Dendritic cell treated with granulocyte-macrophage colony-stimulating factor and Interleukin-4, amounts not matched to agents 40 ng/mL and 50 ng/mL, for 4 days (primary cell): Measurements from ENCODE around the gene ARL16.
A peak's percentile ranks its signal among the peaks of the same experiment; 100 is the strongest.
"Not testable (repeated sequence)": the region's sequence is repeated elsewhere in the genome, so short reads cannot be mapped to it uniquely, and the experiment has no call there.

Experiments
- H3K27ac Mint-ChIP-seq: one replicate; pipeline ENCODE4 v1.8.0; 2022; ENCODE audit warnings: mild to moderate bottlenecking, mixed read lengths
- H3K27me3 Mint-ChIP-seq: one replicate; pipeline ENCODE4 v1.8.0; 2022; ENCODE audit warnings: mild to moderate bottlenecking, mixed read lengths
- H3K36me3 Mint-ChIP-seq: one replicate; pipeline ENCODE4 v1.8.0; 2022; ENCODE audit warnings: low read depth, mixed read lengths
- H3K4me1 Mint-ChIP-seq: one replicate; pipeline ENCODE4 v1.8.0; 2022; ENCODE audit warnings: low read depth, mixed read lengths
- H3K4me3 Mint-ChIP-seq: one replicate; pipeline ENCODE4 v1.8.0; 2022; ENCODE audit warnings: mild to moderate bottlenecking, moderate library complexity, mixed read lengths
- H3K9me3 Mint-ChIP-seq: one replicate; pipeline ENCODE4 v1.8.0; 2022; ENCODE audit warnings: mixed read lengths
- intact Hi-C: fragments of 100-400 bp; cut with micrococcal nuclease; formaldehyde crosslinking; loops from one replicate; pipeline ENCODE4 v1.15.0; 2022

ARL16 gene

DNA sequence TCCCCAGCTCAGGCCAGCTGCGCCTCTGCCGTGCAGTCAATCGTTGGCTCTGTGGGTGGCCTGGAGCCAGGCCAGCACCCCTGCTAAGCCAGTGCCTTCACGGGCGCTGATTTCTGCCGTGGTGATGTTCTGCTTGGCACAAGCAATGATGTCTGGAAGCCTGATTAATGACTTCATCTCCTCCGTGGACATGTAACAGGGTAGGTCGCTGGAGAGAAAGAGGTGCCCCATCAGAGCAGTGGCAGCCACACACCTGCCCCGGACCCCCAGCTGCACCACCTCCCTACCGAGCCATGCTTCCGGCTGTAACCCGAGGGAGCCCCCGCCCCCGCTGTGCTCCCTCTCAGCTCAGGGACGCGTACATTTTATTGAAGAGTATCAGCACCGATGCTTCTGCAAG, 1.9 kb downstream of the ARL16 start:
- Mint-ChIP-seq H3K4me1 (peaks cover 34% of the 10 kb centered on the region), H3K36me3 (peaks cover 61% of the 10 kb centered on the region), H3K27ac (no peak overlapping the region), H3K27me3 (no peaks in the 10 kb centered on the region), H3K4me3 (no peak overlapping the region), H3K9me3 (no peaks in the 10 kb centered on the region)
- intact Hi-C loops, result loop anchor here (1.0 kb wide), 1 partner anchor 21 kb away; no protein-coding TSS in a partner anchor

DNA sequence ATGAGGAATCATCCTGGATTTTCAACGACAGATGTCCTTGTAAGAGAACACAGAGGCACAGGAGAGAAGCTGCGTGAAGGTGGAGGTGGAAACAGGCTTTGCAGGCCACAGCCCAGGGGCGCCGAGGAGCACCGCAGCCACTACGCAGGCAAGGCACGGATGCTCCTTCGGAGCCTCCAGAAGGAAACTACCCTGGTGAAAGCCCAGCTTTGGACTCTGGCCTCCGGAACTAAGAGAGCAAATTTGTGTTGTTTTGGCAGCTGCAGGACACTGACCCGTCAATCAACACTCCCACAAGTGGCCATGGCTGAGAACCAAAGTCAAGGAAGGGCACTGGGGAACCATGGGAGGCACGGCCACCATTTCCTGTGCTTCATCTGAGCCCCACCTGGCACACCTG, 3.4 kb downstream of the ARL16 start:
- peaks cover 29% of the 10 kb centered on the region for H3K4me1 Mint-ChIP-seq
- no peak overlapping the region for H3K27ac Mint-ChIP-seq
- intact Hi-C loops, result no loop called here
- H3K4me3 Mint-ChIP-seq, result no peak overlapping the region
- H3K36me3 Mint-ChIP-seq, result peaks cover 50% of the 10 kb centered on the region
- H3K27me3 Mint-ChIP-seq, result no peaks in the 10 kb centered on the region
- H3K9me3 Mint-ChIP-seq, result no peaks in the 10 kb centered on the region

DNA sequence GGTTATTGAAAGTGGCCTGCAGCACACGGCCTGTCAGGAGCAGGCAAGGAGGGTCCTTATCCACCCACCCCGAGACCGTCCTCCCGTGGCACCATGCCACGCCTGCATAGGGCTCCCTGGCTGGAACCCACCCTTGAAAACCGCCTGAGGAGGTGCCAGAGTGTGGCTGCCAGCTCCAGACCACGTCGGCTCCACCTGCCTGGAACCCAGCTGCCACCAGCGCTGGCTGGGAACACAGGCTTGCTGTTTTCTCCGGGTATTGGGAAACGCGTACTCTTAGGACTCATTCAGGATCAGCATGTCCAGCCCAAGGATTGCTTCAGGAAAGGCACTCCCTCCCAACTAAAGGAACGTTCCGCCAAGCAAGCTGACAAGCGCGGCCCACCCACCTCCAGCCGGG, 6.7 kb downstream of the ARL16 start:
- Mint-ChIP-seq H3K4me3 (no peak overlapping the region), H3K27ac (no peak overlapping the region), H3K36me3 (peaks cover 68% of the 10 kb centered on the region), H3K4me1 (peaks cover 11% of the 10 kb centered on the region), H3K27me3 (no peaks in the 10 kb centered on the region), H3K9me3 (no peaks in the 10 kb centered on the region)
- intact Hi-C loops, result no loop called here

DNA sequence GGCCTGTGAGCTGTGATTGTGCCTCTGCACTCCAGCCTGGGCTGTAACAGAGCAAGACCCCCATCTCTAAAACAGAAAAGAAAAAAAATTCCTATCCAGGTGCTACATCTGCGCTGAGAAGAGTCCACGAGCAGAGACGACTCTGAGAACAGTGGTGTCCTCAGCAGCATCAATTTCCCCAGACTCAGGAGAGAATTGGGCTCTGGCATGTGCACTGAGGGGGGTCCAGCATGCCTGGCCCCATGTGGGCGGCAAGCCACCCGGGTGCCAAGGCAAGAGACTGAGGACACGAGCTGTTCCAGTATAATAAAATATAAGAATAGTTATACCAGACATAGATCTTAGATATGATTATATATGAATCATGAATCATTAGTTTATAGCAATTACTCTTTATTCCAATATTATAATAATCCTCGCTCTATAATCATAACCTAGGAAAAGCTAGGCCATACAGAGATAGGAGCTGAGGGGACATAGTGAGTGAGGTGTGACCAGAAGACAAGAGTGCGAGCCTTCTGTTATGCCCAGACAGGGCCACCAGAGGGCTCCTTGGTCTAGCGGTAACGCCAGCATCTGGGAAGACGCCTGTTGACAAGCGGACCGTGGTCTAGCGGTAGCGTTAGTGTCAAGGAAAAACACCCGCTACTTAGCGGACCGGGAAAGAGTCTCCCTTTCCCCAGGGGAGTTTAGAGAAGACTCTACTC, 7.9 kb downstream of the ARL16 start:
- intact Hi-C loops, H3K9me3 Mint-ChIP-seq, H3K4me3 Mint-ChIP-seq, H3K27me3 Mint-ChIP-seq, H3K27ac Mint-ChIP-seq: not testable (repeated sequence)
- peaks cover 68% of the 10 kb centered on the region for H3K36me3 Mint-ChIP-seq
- H3K4me1 Mint-ChIP-seq, result peaks cover 11% of the 10 kb centered on the region

DNA sequence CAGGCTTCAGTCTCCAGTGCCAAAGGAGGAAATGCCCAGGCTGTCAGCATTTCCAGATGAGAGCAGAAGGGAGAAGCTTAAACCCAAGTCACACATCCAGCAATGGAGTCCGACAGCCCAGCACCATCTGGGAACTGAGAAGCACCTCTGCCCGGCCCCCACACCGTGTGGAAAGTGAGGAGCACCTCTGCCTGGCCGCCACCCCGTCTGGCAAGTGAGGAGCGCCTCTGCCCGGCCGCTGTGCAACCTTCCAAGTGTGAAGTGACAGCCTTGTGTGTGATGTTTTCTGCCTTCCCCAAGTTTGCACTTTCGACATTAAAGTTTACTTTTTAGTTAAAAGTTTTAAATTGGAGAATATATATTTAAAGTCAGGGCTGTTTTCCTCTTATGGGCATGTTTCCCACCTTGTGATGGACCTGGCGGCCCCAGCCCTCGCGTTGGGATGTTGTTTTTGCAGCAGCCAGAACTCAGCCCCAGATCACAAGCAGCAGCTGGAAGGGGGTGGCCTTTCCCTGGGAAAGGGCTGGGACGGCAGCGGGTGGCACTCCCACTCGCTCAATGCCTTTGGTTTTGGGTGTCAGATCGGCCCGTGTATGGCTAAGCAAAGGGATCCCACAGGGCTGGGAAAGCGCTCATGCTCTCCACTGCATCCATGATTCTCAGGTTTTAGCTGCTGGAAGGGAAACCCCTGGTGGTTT, 9.9 kb downstream of the ARL16 start:
- no peaks in the 10 kb centered on the region for H3K9me3 Mint-ChIP-seq
- no peak overlapping the region for H3K4me3 Mint-ChIP-seq
- no peaks in the 10 kb centered on the region for H3K27me3 Mint-ChIP-seq
- no peak overlapping the region for H3K27ac Mint-ChIP-seq
- intact Hi-C loops, result no loop called here
- peaks cover 69% of the 10 kb centered on the region for H3K36me3 Mint-ChIP-seq
- peaks cover 14% of the 10 kb centered on the region for H3K4me1 Mint-ChIP-seq

DNA sequence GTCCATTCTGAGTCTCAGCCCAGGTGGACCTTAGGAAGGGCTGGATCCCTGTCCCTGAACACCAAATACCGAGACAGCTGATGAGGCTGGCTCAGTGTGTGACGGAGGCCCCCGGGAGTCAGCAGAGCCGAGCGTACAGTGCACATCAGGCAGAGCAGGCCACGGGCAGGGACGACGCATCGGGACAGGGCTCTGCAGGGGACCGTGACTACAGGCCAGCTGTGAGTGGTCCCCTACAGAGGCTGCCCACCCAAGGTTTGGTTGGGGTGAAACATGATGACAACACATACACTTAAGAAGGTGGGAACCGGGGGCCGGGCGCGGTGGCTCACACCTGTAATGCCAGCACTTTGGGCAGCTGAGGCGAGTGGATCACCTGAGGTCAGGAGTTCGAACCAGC, 10.6 kb downstream of the ARL16 start:
- peaks cover 22% of the 10 kb centered on the region for H3K4me1 Mint-ChIP-seq
- intact Hi-C loops, result no loop called here
- peaks cover 76% of the 10 kb centered on the region for H3K36me3 Mint-ChIP-seq
- no peak overlapping the region for H3K27ac Mint-ChIP-seq
- no peak overlapping the region for H3K4me3 Mint-ChIP-seq
- no peaks in the 10 kb centered on the region for H3K9me3 Mint-ChIP-seq
- H3K27me3 Mint-ChIP-seq, result no peaks in the 10 kb centered on the region

DNA sequence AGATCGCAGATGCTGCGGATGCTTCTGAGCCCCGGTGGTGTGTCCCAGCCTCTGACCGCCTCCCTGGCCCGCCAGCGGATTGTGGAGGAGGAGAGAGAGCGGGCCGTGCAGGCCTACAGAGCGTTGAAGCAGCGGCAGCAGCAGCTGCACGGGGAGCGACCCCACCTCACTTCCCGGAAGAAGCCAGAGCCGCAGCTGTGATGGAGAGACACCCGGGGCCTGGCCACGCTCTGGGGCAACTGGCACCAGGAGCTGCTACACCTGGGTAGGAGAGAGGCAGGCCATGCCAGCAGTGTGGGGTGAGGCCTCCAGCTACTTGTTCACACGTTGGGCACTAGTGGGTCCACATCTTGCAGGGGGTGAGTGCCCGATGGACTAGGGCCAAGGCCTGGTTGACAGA, 11.1 kb downstream of the ARL16 start:
- Mint-ChIP-seq H3K9me3 (no peaks in the 10 kb centered on the region), H3K4me3 (no peak overlapping the region), H3K4me1 (peaks cover 27% of the 10 kb centered on the region), H3K36me3 (peaks cover 81% of the 10 kb centered on the region), H3K27ac (no peak overlapping the region), H3K27me3 (no peaks in the 10 kb centered on the region)
- intact Hi-C loops, result no loop called here

DNA sequence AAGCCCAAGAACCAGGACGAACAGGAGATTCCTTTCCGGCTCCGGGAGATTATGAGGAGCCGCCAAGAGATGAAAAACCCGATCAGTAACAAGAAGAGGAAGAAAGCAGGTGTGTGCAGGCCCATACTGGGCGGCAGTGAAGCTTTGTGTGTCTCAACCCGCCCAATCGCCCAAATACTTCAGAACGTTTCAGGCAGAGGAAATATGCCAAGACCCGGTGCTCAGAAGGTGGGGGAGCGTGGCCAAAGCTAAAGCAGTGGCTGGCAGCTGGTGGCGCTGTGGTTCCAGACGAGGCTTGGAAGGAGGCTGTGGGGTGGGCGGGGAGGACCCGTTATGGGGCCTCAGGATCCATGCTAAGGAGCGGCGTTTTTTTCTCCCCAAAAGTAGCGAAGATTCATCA, 15.8 kb downstream of the ARL16 start:
- peaks cover 85% of the 10 kb centered on the region for H3K36me3 Mint-ChIP-seq
- peaks cover 39% of the 10 kb centered on the region for H3K4me1 Mint-ChIP-seq
- no peaks in the 10 kb centered on the region for H3K27me3 Mint-ChIP-seq
- H3K9me3 Mint-ChIP-seq, result no peaks in the 10 kb centered on the region
- H3K4me3 Mint-ChIP-seq, result peak overlapping the region; percentile 89
- intact Hi-C loops, result no loop called here
- peak overlapping the region; percentile 16 for H3K27ac Mint-ChIP-seq

DNA sequence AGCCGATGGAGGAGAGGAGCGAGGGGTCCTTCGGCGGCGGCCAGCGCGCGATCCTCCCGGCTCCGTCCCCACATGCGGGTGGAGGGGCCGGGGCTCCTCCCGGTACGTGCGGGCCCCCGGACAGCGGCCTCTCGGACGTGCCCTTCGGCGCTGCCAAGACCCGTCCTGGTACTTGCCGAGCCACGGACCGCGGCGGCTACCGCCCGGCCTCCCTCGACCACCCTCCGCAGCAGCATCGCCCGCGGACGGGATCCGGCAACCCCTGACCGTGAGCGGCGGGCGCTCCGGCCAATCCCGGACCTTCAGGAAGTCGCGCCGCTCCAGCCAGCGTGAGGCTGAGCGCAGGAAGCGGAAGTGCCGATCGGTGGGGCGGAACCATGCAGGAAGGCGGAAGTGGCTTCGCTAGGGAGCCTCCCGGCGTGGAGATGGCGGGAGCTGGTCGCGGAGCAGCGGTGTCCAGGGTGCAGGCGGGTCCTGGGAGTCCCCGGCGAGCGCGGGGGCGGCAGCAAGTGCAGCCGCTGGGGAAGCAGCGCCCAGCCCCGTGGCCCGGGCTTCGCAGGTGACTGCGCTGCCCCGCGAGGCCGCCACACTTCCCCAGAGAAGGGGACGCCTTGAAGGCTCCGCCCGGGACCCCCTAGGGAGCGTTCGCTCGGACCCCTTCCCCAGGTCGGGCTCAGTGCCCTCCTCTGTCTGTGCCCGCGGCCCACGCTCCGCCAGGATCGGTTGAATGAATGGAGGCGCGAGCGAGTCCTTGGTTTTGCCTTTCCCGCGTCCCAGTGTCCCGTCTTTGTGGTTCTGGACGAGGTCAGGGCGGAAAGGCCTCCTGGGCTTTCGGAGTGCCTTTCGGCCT, 17.0 kb downstream of the ARL16 start, which contains the start of the genes CCDC137 and OXLD1:
TSS of gene CCDC137 (plus strand) at position 396 of the 850 bp plus-strand sequence. CDS start at position 426, 30 bp downstream.
TSS of gene OXLD1 (minus strand) at position 264 of the 850 bp plus-strand sequence. CDS start at position 236, 28 bp downstream.
- Mint-ChIP-seq H3K4me1 (peaks cover 39% of the 10 kb centered on the region), H3K27me3 (no peaks in the 10 kb centered on the region), H3K4me3 (peak within 1 kb of the TSS; percentile 89), H3K9me3 (no peaks in the 10 kb centered on the region), H3K36me3 (peaks cover 73% of the 10 kb centered on the region), H3K27ac (peak within 1 kb of the TSS; percentile 89)
- intact Hi-C loops, result loop anchor here (1.0 kb wide), 1 partner anchor 29 kb away; the partner anchor contains the start of genes NPLOC4 and TSPAN10

DNA sequence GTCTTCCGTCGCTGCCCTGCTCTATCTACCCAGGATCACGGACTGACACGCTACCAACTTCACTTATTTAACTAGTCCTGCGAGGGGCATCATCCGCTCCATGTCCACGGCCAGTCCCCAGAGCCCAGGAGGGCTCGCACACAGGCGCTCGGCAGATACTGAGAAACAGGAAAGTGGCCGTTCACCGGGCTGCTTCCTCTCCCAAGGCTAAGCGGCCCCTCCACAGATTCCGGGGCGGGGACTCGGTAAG, 17.6 kb downstream of the ARL16 start:
- peaks cover 39% of the 10 kb centered on the region for H3K4me1 Mint-ChIP-seq
- intact Hi-C loops, result loop anchor here (1.0 kb wide), 1 partner anchor 29 kb away; the partner anchor contains the start of genes NPLOC4 and TSPAN10
- no peaks in the 10 kb centered on the region for H3K27me3 Mint-ChIP-seq
- H3K36me3 Mint-ChIP-seq, result peaks cover 67% of the 10 kb centered on the region
- H3K27ac Mint-ChIP-seq, result peak overlapping the region; percentile 89
- no peaks in the 10 kb centered on the region for H3K9me3 Mint-ChIP-seq
- peak overlapping the region; percentile 89 for H3K4me3 Mint-ChIP-seq

DNA sequence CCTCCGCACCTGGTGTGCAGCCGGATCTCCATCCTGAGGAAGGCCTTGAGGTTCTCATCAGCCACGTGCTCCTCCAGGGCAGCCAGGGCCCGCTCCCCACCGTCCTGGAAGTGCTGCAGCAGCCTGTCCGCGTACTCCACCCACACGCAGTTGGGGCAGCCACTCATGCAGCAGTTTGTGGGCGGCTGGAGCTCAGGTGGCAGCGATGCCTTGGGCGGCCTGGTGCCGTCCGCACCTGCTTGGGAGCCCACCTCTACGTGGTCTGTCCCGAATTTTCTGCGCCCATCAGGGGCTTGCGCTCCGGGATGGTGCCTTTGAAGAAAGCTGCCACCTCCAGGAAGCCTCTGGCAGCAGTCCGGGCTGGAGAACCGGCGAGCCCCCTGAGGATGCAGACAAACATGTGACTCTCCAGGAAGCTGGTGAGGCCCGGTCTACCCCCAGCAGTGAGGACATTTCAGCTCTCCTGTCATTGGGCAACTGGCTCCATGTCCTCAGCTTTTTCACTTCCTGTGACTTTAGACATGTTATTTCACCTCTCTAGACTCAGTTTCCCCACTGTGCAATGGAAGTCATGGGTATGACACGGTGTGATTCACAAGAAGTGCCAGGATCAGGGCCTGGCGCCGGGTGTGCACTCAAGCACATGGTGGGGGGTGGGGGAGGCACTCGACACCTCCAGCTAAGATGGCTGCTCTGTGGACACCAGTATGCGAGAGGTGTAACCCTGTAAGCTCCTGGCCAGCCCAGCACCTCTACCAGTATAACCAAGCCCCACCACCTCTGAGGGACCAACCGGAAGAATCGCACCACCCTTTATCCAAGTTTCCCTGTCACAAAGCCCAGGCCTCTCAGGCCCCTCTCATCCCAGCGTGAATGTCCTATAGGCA, 18.1 kb downstream of the ARL16 start:
- intact Hi-C loops, result loop anchor here (1.0 kb wide), 1 partner anchor 28 kb away; the partner anchor contains the start of genes NPLOC4 and TSPAN10
- H3K27ac Mint-ChIP-seq, result peak overlapping the region; percentile 89

DNA sequence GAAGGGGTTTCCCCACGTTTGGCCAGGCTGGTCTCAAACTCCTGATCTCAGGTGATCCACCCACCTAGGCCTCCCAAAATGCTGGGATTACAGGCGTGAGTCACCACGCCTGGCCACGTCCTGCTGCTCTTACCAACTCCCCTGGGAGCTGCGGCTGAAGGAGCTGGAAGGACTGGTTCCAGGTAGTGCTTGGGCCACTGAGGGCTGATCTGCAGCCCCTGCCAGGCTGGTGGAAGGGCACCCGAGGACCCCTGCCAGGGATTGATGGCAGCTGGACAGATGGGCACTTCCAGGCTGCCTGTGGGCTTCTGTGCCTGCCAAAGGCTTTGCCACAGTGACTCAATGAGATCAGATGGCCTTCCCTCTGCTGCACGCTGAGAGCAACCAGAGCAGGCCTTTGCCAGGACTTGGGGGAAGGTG, 19.5 kb downstream of the ARL16 start:
- H3K4me1 Mint-ChIP-seq, result peaks cover 35% of the 10 kb centered on the region
- H3K27me3 Mint-ChIP-seq, result no peaks in the 10 kb centered on the region
- no peak overlapping the region for H3K4me3 Mint-ChIP-seq
- no peaks in the 10 kb centered on the region for H3K9me3 Mint-ChIP-seq
- intact Hi-C loops, result no loop called here
- H3K27ac Mint-ChIP-seq, result no peak overlapping the region
- peaks cover 48% of the 10 kb centered on the region for H3K36me3 Mint-ChIP-seq

More for the DNA sequence above, 18.1 kb downstream of the ARL16 start:
- Mint-ChIP-seq H3K27me3 (no peaks in the 10 kb centered on the region), H3K4me1 (peaks cover 39% of the 10 kb centered on the region), H3K9me3 (no peaks in the 10 kb centered on the region), H3K36me3 (peaks cover 62% of the 10 kb centered on the region), H3K4me3 (peak overlapping the region; percentile 89)

DNA sequence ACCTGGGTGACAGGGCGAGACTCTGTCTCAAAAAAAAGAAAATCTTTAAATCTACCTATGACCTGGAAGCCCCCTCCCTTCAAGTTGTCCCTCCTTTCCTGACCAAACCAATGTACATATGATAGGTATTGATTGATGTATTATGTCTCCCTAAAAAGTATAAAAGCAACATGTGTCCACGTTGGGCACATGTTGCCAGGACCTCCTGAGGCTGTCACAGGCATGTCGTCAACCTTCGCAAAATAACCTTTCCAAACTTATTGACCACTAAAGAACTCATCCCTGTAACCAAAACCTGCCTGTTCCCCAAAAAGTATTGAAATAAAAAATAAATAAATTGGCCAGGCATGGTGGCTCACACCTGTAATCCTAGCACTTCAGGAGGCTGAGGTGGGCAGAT, 21.6 kb downstream of the ARL16 start:
- Mint-ChIP-seq H3K4me3 (no peak overlapping the region), H3K4me1 (peaks cover 23% of the 10 kb centered on the region), H3K36me3 (peaks cover 31% of the 10 kb centered on the region), H3K27me3 (no peaks in the 10 kb centered on the region), H3K9me3 (no peaks in the 10 kb centered on the region), H3K27ac (no peak overlapping the region)
- intact Hi-C loops, result no loop called here
